Measurements from ENCODE around the gene GNG5.
"Not testable (repeated sequence)": the region's sequence is repeated elsewhere in the genome, so short reads cannot be mapped to it uniquely, and the experiment has no call there.

Gene GNG5

DNA sequence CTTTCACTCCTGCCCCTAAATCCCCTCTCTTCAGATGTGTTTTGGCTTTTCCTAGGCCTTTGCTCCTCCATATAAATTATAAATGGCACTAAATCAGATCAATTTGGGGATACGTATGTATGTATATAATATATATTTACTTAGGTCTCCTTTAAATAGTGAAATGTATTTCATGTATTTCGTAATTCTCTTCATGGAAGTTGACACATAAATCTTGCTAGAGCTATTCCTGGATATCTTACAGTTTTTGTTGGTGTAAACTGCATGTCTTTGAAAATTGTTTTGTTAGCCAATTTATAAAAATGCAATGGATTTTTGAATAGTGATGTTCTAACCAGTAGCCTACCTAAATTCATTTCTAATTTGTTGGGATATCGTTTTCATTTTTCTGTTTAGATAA lies 18.3 kb downstream of the GNG5 start:
- no peak for DNase-seq

DNA sequence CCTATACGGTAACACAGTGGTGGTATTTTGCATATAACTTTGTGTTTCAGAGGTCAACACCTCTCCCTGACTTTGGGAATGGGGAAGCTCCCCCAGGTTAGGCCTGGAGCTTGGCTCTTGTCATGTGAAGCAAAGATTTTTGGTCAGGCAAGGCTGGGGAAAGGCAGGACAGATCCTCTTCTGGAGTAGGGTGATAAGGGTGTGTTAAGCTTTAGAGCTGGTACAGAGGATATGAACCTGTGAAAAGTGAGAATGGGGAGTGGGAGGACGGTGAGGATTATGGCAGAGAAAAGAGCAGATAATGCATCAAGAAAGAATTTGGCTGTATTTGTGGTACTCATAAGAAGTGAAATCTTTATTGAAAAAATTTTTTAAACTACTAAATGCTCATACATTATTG lies 25.1 kb downstream of the GNG5 start:
- no peak for DNase-seq

DNA sequence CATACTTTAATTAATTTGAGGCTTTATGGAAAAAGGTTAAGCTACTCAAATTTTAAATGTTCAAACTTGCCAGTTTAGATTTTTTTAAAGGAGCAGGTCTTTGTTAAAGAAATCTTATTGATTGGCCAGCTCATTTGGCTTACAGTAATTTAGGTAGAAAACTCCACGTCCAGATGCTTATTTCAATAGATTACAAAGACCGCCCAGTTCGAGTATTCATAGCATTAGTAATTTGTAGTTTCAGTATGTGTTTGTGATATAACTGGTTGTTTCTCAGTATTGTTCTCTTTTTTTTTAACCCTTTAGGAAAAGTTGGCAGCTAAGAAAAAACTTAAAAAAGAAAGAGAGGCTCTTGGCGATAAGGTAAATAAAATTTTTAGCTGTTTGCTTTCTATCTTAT lies 25.7 kb downstream of the GNG5 start:
- DNase-seq: no peak

DNA sequence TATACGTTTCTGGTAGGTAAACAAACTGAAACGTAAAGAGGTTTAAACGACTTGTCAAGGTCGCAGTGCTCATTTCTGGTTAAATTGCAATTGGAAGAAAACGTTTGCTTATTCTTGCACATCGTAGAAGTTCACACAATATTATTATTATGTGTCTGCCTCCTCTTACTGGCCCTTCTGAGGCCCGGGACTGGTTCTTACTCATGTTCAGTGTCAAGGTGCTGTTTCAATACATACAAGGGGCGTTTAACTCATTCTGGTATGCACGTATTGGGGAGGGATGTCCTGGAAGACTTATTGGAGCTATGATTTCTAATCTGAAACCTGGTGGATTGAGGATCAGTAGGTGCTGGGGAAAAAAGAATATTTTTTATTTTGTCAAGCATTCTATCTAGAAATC lies 26.4 kb downstream of the GNG5 start:
- DNase-seq: no peak

DNA sequence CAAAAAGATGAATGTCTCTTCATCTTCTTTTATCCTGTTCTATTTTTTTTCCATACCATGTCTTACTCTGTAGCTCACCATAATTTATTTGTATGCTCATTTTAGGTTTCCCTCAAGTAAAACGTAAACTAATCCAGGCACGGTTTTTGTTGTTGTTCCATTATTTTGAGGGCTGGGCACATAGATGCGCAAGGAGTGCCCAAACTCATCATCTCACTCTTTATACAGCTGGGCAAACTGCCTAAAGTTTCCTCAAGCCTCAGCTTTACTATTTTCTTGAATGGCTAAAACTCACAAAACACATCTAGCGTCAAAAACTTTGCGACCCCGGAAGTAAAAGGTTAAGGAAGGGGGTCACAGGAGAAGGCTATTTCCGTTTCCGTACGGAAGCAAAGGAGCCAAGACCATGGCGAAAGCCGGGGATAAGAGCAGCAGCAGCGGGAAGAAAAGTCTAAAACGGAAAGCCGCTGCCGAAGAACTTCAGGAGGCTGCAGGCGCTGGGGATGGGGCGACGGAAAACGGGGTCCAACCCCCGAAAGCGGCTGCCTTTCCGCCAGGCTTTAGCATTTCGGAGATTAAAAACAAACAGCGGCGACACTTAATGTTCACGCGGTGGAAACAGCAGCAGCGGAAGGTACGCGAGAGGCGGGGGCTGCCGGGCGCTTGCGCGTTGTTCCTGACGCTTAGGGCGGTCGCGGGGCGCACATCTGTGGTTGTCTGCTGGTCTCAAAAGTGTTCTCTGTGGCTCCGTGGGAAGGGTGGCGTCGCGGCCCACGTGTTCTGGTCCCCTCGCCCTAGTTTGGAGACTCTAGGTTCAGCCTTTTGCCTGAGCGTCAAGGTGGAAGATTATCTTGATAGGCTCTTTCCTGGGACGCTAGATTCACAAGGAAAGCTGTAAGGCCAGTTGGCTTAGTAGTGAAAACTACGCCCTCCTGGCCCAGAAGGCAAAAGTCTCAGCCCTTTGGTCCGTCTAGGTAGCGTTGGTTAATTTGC lies 27.2 kb downstream of the GNG5 start, which contains the start of gene RPF1:
TSS of gene RPF1 (plus strand) at position 391 of the 993 bp plus-strand sequence. CDS start at position 407, 16 bp downstream.
- no peak for DNase-seq

DNA sequence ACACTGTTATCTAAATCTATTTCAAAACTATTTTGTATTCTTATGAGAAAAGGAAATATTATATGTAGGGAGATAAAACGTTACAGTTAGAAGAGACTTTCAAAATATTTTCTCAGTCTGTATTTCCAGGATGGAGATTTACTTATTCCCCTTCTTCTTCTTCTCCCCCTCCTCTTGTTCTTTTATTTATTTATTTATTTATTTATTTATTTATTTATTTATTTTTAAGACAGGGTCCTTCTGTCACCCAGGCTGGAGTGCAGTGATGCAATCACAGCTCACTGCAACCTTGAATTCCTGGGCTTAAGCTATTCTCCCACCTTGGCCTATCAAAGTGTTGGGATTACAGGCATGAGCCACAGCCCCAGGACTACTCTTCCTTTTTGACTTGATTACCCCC lies 30.2 kb downstream of the GNG5 start:
- no peak for DNase-seq

DNA sequence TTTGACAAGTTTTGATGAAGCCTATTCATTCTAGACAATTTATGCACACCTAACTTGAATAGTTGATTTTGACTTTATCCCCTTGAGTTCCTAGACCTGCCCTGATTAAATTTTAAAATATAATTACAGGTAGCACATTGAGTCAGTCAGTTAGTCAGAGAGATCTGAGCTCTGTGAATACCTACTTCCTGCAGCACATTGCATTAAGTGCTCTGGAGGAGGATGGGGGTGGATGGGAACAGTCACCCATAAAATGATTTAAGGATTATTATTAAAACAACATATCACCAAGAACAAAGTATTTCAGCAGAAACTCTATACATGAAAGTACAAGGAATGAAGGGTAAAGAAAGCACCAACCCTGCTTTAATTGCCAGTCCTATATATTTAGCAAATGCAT lies 39.1 kb downstream of the GNG5 start:
- DNase-seq: no peak

DNA sequence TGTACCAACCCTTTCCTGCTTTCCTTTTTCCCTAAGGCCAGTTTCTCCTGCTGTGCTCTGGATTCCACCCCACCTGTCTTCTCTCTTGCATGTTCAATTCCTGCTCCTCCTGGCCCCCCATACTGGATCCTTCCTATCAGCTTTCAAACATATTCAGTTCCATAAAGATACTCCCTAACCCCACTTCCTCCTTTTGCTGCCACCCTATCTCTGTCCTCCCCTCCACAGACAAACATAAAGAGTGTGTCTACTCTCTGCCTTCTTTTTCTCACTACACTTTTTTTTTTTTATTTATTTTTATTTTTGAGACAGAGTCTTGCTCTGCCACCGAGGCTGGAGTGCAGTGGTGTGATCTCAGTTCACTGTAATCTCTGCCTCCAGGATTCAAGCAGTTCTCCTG lies 44.3 kb downstream of the GNG5 start:
- DNase-seq: no peak

DNA sequence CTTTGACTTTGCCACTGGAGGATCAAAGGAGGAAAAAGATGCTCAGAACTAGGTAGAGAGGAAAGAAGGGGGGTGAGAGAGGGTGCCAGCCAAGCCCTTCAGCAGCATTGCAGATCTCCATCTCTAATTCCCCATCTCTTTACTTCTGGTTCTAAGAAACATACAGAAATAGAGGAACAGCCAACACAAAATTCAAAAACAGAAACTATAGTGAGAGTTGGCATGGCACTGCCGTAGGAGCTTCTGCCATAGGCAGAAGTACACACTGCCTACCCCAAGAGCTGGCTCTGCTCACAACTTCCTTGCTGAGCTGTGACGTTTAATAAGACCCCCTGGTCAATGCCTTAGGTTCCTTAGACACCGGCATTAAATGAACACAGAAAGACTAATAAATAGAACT lies 53.9 kb downstream of the GNG5 start:
- DNase-seq: no peak

DNA sequence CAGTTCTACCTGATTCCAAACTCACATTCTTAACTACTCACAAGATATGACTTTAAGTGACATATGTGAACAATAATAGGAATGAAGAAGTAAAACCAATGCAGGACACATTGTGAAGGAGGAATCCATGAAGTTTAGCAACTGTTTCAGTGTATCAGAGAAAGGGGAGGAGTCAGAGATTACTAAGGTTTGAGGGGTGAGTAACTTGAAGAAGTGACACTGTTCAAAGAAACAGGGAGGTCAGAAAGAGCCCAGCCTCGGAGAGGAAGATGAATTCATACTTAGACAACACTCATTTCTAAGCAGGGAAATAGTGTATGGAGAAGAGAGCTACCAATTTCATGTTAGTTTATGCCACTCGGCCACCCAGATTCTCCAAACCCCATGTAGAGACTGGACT lies 55.5 kb downstream of the GNG5 start:
- no peak for DNase-seq

DNA sequence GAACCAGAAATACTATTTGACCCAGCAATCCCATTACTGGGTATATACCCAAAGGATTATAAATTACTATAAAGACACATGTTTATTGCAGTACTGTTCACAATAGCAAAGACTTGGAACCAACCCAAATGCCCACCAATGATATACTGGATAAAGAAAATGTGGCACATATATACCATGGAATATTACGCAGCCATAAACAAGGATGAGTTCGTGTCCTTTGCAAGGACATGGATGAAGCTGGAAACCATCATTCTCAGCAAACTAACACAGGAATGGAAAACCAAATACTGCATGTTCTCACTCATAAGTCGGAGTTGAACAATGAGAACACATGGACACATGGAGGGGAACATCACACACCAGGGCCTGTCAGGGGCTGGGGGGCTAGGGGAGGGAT lies 57.7 kb downstream of the GNG5 start:
- DNase-seq: not testable (repeated sequence)
